ENCODE measurements around the gene CCDC97.

GRCh38 chr19:41359741-41360140, 49.8 kb downstream of the CCDC97 start:
- TF ChIP-seq CTCF (conservative IDR thresholded peaks at IDR 0.05; ENCODE audit: low read length) (no peak), EZH2phosphoT487 (IDR thresholded peaks at IDR 0.05; ENCODE audit: borderline replicate concordance, low read depth, low read length) (no peak)
